GM12864 (cell line): ENCODE measurements around the gene METTL9.
"Not testable (repeated sequence)": the region's sequence is repeated elsewhere in the genome, so short reads cannot be mapped to it uniquely, and the experiment has no call there.

Experiments used
- DNase-seq: peaks from one replicate; pipeline ENCODE4 v3.0.0-alpha.2; 2011; ENCODE audit warnings: low read depth
- H3K4me3 ChIP-seq: 2 replicates; pipeline ENCODE4 v1.5.1; 2011; ENCODE audit warnings: mild to moderate bottlenecking, low read depth, low read length, control low read depth
- CTCF ChIP-seq: IDR thresholded peaks from 2 replicates; pipeline ENCODE4 v1.5.1; 2011; ENCODE audit warnings: low read depth, mild to moderate bottlenecking, moderate library complexity, low read length, control low read depth, inconsistent platforms; ENCODE audit errors: missing control alignments

METTL9 gene

DNA sequence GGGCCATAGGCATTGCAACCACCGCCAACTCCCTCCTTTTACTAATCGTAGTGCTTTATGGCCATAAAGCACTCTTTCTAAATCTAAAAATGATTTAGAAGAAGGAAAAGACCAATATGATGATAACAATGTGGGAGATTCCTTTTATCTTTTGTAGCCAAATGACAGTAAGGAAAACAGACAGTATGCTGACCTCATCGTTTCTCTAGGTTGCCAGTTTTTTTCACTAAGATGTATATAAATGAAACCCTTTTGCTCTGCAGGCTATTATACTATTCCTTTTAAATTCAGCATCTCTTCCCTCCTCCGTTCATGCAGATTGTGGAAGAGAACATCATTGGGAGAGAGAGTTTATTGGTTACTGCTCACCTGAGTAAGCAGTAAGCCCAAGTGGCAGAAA lies 89.7 kb downstream of the METTL9 start:
- no peak for TF ChIP-seq CTCF
- no peak for DNase-seq
- no peak overlapping the region for H3K4me3 ChIP-seq

- H3K4me3 ChIP-seq, DNase-seq: not testable (repeated sequence)
Observed at GRCh38 chr16:21690967-21691366, 91.6 kb downstream of the METTL9 start.

- TF ChIP-seq CTCF = no peak
- DNase-seq = no peak
- no peak overlapping the region for H3K4me3 ChIP-seq
Observed at GRCh38 chr16:21694609-21695008, 95.2 kb downstream of the METTL9 start.

DNA sequence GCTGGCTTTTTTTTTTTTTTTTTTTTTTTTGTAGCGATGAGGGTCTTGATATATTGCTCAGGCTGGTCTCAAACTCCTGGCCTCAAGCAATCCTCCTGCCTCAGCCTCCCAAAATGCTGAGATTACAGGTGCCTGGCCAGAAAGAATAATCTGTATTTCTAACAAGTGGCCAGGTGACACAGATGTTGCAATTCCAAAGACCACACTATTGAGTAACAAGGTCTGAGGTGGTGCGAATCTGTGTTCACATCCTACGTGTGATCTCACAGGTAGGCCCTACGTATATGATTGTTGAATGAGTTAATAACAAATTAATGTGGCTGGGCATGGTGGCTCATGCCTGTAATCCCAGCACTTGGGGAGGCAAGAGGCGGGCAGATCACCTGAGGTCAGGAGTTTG lies 97.7 kb downstream of the METTL9 start:
- H3K4me3 ChIP-seq = no peak overlapping the region
- TF ChIP-seq CTCF = no peak
- no peak for DNase-seq

GRCh38 chr16:21698169-21699032 lies 99.0 kb downstream of the METTL9 start:
- no peak for TF ChIP-seq CTCF
- no peak for DNase-seq
- H3K4me3 ChIP-seq = no peak overlapping the region

- no peak for DNase-seq
- TF ChIP-seq CTCF = no peak
- H3K4me3 ChIP-seq = no peak overlapping the region
Observed at GRCh38 chr16:21701271-21701670, 101.9 kb downstream of the METTL9 start.

GRCh38 chr16:21702276-21702675 lies 102.9 kb downstream of the METTL9 start:
- TF ChIP-seq CTCF = no peak
- H3K4me3 ChIP-seq = no peak overlapping the region
- no peak for DNase-seq
